ENCODE measurements around the gene IL12RB2. TPM values are rescaled to one million over a fixed set of nuclear protein-coding genes. Genes with fewer than 3 reads are reported as not detected.

IL12RB2 gene
- total and polyA plus RNA-seq, 2 experiments from 2014 or later = 0.06 TPM; not detected in 1

DNA sequence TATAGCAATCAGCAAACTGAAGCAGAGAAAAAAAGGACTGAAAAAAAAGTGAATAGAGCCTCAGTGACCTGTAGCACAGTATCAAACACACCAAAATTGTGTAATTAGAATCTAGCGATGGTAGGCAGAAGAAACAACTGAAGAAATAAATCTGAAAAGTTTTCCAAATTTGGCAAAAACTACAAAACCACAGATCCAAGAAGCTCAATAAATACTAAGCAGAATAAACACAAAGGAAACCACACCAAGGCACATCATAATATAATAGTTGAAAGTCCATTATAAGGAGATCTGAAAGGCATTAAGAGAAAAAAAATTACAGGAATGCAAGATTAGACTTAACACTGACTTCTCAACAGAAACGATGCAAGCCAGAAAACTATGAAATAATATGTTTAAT lies 7.1 kb upstream of the IL12RB2 start:
- Histone ChIP-seq H4K20me1 (ENCODE audit: insufficient read depth) (no peaks in the 10 kb centered on the region), H3K36me3 (ENCODE audit: low read depth) (no peaks in the 10 kb centered on the region), H3K27ac (no peak overlapping the region), H2AFZ (no peak overlapping the region), H3K4me2 (ENCODE audit: unreplicated experiment) (no peak overlapping the region), H3F3A (ENCODE audit: insufficient read depth) (no peaks in the 10 kb centered on the region), H3K9ac (no peak overlapping the region), H3K4me3 (no peak overlapping the region), H3K27me3 (replicated peaks; ENCODE audit: insufficient read depth) (peaks cover 30% of the 10 kb centered on the region), H3K79me2 (ENCODE audit: insufficient read depth) (no peaks in the 10 kb centered on the region), H3K9me3 (ENCODE audit: low read depth) (no peaks in the 10 kb centered on the region), H3K4me1 (ENCODE audit: insufficient read depth) (no peaks in the 10 kb centered on the region), H3K9me2 (ENCODE audit: insufficient read depth) (no peaks in the 10 kb centered on the region)
- WGBS, 2 experiments (ENCODE audit: low coverage in 1 of 2, low lambda C conversion rate in 2 of 2, missing lambda C conversion rate in 2 of 2) = 2 to 3% methylated on average over 2 of the region's 2 CpGs
- in situ Hi-C loops (cut with MboI) = no loop called here
- TF ChIP-seq EZH2phosphoT487 (IDR thresholded peaks at IDR 0.05; ENCODE audit: insufficient read depth, low read depth) (no peak), EZH2 (IDR thresholded peaks at IDR 0.05; ENCODE audit: insufficient read depth, poor library complexity, severe bottlenecking) (no peak)
- DNase-seq = no peak

DNA sequence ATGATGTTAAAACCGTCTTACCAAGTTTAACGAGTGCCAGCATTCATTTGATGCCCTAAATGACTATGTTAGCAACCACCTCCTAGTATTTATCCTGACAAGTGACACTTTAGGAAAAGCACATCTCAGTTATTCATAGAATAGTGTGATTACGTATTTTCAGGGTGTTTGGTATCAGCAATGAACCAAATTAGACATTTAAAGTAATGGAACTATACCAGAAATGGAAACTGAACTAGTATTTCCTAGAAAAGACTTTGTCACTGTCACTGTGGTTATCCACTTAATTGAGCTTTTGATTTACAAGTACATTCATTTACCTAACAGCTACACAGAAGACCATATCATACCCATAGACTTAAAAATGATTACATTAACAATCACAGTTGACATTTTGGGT lies 3.6 kb upstream of the IL12RB2 start:
- DNase-seq = no peak

DNA sequence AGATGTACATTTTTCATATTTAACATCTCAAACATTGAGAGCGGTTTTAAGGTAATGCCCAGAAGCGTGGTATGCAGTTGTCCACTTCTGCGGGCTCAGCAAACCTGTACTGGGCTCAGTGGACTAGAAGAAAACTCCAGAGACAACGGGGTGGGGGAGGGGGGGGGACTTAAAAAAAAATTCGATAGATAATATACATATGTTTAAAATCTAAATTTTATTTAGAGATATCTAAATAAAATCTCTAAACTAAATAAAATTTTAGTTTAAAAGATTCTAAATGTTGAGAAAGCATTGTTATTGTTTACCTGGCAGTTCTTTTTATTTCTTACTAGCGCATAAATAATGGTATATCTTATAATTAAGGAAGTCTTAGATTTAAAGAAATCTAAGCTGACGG lies 1.1 kb upstream of the IL12RB2 start:
- 88% methylated on average over 7 of the region's 7 CpGs for WGBS, 2 experiments (ENCODE audit: low coverage in 1 of 2, low lambda C conversion rate in 2 of 2, missing lambda C conversion rate in 2 of 2)
- no peak overlapping the region for H3K4me2 ChIP-seq (ENCODE audit: unreplicated experiment)
- no peak for TF ChIP-seq EZH2phosphoT487 (IDR thresholded peaks at IDR 0.05; ENCODE audit: insufficient read depth, low read depth)
- TF ChIP-seq EZH2 (IDR thresholded peaks at IDR 0.05; ENCODE audit: insufficient read depth, poor library complexity, severe bottlenecking) = no peak

More for the DNA sequence above, 3.6 kb upstream of the IL12RB2 start:
- Histone ChIP-seq H3K4me3 (no peak overlapping the region), H2AFZ (no peak overlapping the region), H3K9me3 (ENCODE audit: low read depth) (peaks cover 4% of the 10 kb centered on the region), H4K20me1 (ENCODE audit: insufficient read depth) (no peaks in the 10 kb centered on the region), H3K36me3 (ENCODE audit: low read depth) (no peaks in the 10 kb centered on the region), H3K4me2 (ENCODE audit: unreplicated experiment) (no peak overlapping the region), H3K4me1 (ENCODE audit: insufficient read depth) (no peaks in the 10 kb centered on the region), H3K79me2 (ENCODE audit: insufficient read depth) (no peaks in the 10 kb centered on the region), H3K9ac (no peak overlapping the region), H3K27ac (no peak overlapping the region), H3K27me3 (replicated peaks; ENCODE audit: insufficient read depth) (peaks cover 58% of the 10 kb centered on the region), H3F3A (ENCODE audit: insufficient read depth) (no peaks in the 10 kb centered on the region), H3K9me2 (ENCODE audit: insufficient read depth) (no peaks in the 10 kb centered on the region)
- in situ Hi-C loops (cut with MboI) = no loop called here
- TF ChIP-seq EZH2 (IDR thresholded peaks at IDR 0.05; ENCODE audit: insufficient read depth, poor library complexity, severe bottlenecking) (no peak), EZH2phosphoT487 (IDR thresholded peaks at IDR 0.05; ENCODE audit: insufficient read depth, low read depth) (no peak)
- WGBS, 2 experiments (ENCODE audit: low coverage in 1 of 2, low lambda C conversion rate in 2 of 2, missing lambda C conversion rate in 2 of 2) = 24 to 25% methylated on average over 3 of the region's 3 CpGs

GRCh38 chr1:67308136-67308535 lies 463 bp downstream of the IL12RB2 start:
- Histone ChIP-seq H3K79me2 (ENCODE audit: insufficient read depth) (no peaks in the 10 kb centered on the region), H3K27me3 (replicated peaks; ENCODE audit: insufficient read depth) (peaks cover 50% of the 10 kb centered on the region), H3K4me1 (ENCODE audit: insufficient read depth) (no peaks in the 10 kb centered on the region), H3K4me2 (ENCODE audit: unreplicated experiment) (no peak overlapping the region), H3F3A (ENCODE audit: insufficient read depth) (no peaks in the 10 kb centered on the region), H4K20me1 (ENCODE audit: insufficient read depth) (no peaks in the 10 kb centered on the region), H3K9ac (no peak overlapping the region), H3K9me3 (ENCODE audit: low read depth) (peaks cover 4% of the 10 kb centered on the region), H3K36me3 (ENCODE audit: low read depth) (no peaks in the 10 kb centered on the region), H3K27ac (no peak overlapping the region), H3K4me3 (no peak overlapping the region), H2AFZ (no peak overlapping the region), H3K9me2 (ENCODE audit: insufficient read depth) (no peaks in the 10 kb centered on the region)
- TF ChIP-seq EZH2phosphoT487 (IDR thresholded peaks at IDR 0.05; ENCODE audit: insufficient read depth, low read depth) = no peak
- TF ChIP-seq EZH2 (IDR thresholded peaks at IDR 0.05; ENCODE audit: insufficient read depth, poor library complexity, severe bottlenecking) = no peak
- in situ Hi-C loops (cut with MboI) = no loop called here
- WGBS, 2 experiments (ENCODE audit: low coverage in 1 of 2, low lambda C conversion rate in 2 of 2, missing lambda C conversion rate in 2 of 2) = 35% methylated on average over 15 of the region's 15 CpGs
- DNase-seq = no peak

More for the DNA sequence above, 1.1 kb upstream of the IL12RB2 start:
- no peaks in the 10 kb centered on the region for H4K20me1 ChIP-seq (ENCODE audit: insufficient read depth)
- peaks cover 50% of the 10 kb centered on the region for H3K27me3 ChIP-seq (replicated peaks; ENCODE audit: insufficient read depth)
- no peak overlapping the region for H3K4me3 ChIP-seq
- in situ Hi-C loops (cut with MboI) = no loop called here
- H2AFZ ChIP-seq = no peak overlapping the region
- no peaks in the 10 kb centered on the region for H3K4me1 ChIP-seq (ENCODE audit: insufficient read depth)
- H3K27ac ChIP-seq = no peak overlapping the region
- no peaks in the 10 kb centered on the region for H3K79me2 ChIP-seq (ENCODE audit: insufficient read depth)
- H3F3A ChIP-seq (ENCODE audit: insufficient read depth) = no peaks in the 10 kb centered on the region
- H3K9me3 ChIP-seq (ENCODE audit: low read depth) = peaks cover 4% of the 10 kb centered on the region
- no peak for DNase-seq
- no peak overlapping the region for H3K9ac ChIP-seq
- no peaks in the 10 kb centered on the region for H3K9me2 ChIP-seq (ENCODE audit: insufficient read depth)
- no peaks in the 10 kb centered on the region for H3K36me3 ChIP-seq (ENCODE audit: low read depth)

DNA sequence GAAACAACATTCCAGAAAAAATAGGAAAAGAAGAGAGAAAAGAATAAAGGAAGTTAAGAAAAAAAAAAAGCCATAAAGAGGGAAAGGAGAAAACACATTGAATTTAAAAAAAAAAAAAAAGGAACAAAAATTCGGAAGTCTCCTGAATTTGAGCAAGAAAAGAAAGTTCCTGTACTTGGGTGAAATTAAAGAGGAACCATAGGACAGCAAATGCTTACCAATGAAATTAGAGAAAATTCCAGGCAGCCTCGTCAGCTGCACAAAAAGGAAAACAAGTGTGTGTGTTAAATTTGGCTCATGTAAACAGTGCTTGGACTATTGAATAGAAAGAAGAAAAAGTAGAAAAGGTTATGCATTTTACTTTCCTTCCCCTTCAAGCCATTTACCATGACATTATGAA lies 4.9 kb downstream of the IL12RB2 start:
- no peak overlapping the region for H3K4me3 ChIP-seq
- H3K4me1 ChIP-seq (ENCODE audit: insufficient read depth) = no peaks in the 10 kb centered on the region
- no peaks in the 10 kb centered on the region for H3K9me2 ChIP-seq (ENCODE audit: insufficient read depth)
- TF ChIP-seq EZH2phosphoT487 (IDR thresholded peaks at IDR 0.05; ENCODE audit: insufficient read depth, low read depth) = no peak
- no peak for TF ChIP-seq EZH2 (IDR thresholded peaks at IDR 0.05; ENCODE audit: insufficient read depth, poor library complexity, severe bottlenecking)
- peaks cover 28% of the 10 kb centered on the region for H3K27me3 ChIP-seq (replicated peaks; ENCODE audit: insufficient read depth)
- 31 to 42% methylated on average over 2 of the region's 2 CpGs for WGBS, 2 experiments (ENCODE audit: low coverage in 1 of 2, low lambda C conversion rate in 2 of 2, missing lambda C conversion rate in 2 of 2)
- DNase-seq = no peak
- no peak overlapping the region for H3K27ac ChIP-seq
- H3K4me2 ChIP-seq (ENCODE audit: unreplicated experiment) = no peak overlapping the region
- no peaks in the 10 kb centered on the region for H3F3A ChIP-seq (ENCODE audit: insufficient read depth)
- no peaks in the 10 kb centered on the region for H3K79me2 ChIP-seq (ENCODE audit: insufficient read depth)
- no peak overlapping the region for H2AFZ ChIP-seq
- no peak overlapping the region for H3K9ac ChIP-seq
- H4K20me1 ChIP-seq (ENCODE audit: insufficient read depth) = no peaks in the 10 kb centered on the region
- in situ Hi-C loops (cut with MboI) = no loop called here
- no peaks in the 10 kb centered on the region for H3K9me3 ChIP-seq (ENCODE audit: low read depth)
- no peaks in the 10 kb centered on the region for H3K36me3 ChIP-seq (ENCODE audit: low read depth)
